Amniotic epithelial cell (primary cell): Measurements from ENCODE around the gene VPS8.
A peak's percentile ranks its signal among the peaks of the same experiment; 100 is the strongest.
"Not testable (repeated sequence)": the region's sequence is repeated elsewhere in the genome, so short reads cannot be mapped to it uniquely, and the experiment has no call there.

Experiments used
- DNase-seq: peaks from one replicate; pipeline ENCODE4 v3.0.0-alpha.2; 2010; ENCODE audit warnings: low read depth

Gene VPS8

DNA sequence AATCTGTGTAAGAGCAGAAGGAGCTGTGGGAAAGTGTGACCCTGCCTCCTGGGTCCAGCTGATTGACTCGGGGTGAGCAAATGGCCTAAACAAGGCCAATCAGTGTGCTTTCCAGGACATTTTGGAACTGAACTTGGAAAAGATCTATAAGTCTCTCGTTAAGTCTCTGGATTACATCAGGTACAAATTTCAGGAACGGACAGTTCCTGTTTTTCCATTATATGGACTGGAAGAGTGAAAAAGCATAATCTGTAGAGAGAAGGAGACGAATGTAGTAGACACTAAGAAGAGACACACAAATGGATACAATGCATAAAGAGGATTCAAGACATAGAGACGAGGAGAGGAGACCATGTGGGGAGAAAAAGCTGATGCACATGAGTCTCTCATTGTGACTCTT, 173.6 kb downstream of the VPS8 start:
- no peak for DNase-seq

DNA sequence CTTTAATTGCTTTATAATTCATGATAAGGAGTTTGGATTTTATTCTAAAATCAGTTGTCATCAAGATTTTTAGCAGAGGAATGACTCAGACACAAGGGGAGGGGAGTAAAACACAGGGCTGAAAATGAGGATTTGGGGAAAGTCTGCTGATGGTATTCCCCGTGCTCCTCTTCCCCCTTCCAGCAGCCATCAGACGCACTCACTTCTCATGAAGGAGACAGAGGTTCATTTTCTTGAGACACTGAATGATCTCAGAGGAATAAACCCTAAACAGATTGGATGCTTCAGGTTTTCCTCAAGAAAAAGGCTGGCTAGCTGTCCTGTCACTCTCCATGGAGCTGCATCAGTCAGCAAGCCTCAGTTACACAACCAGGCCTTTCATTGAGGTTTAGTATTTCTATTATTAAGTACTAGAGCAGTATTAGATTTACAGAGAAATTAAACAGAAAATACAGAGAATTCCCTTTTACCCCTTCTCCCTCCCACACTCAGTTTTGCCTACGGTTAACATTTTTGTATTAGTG, 174.5 kb downstream of the VPS8 start:
- DNase-seq, result peak; percentile 12

DNA sequence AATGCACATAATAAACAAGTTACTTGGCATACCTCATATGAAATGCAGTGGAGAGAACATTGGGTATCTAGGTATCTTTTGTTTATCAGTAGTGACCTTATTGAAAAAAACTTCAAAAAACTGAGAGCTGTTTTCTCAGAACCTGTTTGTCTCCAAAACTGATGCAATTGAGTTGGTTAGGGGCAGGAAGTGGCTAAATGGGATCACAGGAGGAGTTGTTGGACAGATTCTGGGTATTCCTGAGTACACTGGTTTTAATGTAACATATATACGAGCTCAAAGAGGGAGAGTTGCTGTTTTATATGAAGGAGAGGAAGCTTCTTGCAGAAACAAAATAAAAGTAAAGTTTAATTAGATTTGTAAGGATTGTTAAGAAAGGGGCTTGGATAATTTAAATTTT, 181.4 kb downstream of the VPS8 start:
- no peak for DNase-seq

DNA sequence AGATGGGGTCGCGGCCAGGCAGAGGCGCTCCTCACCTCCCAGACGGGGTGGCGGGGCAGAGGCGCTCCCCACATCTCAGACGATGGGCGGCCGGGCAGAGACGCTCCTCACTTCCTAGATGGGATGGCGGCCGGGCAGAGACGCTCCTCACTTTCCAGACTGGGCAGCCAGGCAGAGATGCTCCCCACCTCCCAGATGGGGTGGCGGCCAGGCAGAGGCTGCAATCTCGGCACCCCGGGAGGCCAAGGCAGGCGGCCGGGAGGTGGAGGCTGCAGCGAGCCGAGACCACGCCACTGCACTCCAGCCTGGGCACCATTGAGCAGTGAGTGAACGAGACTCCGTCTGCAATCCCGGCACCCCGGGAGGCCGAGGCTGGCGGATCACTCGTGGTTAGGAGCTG, 191.9 kb downstream of the VPS8 start:
- DNase-seq, result not testable (repeated sequence)

DNA sequence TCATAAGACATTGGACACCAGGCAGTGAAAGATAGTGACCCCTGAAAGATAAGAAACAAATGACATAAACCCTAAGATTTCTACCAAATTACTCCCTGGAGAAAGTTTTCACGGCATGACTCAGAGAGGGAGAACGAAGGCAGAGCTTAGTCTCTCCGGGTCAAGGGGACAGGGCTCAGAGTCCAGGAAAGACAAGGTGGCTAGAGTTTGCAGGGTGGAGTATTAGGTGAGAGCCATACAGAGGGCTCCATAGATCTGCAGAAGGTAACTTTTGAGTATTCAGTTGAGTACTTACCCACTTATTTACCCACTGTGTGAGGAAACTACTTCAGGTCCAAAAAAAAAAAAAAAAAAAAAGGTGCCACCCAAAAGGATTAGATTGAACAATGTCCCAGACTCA, 197.7 kb downstream of the VPS8 start:
- DNase-seq, result no peak

DNA sequence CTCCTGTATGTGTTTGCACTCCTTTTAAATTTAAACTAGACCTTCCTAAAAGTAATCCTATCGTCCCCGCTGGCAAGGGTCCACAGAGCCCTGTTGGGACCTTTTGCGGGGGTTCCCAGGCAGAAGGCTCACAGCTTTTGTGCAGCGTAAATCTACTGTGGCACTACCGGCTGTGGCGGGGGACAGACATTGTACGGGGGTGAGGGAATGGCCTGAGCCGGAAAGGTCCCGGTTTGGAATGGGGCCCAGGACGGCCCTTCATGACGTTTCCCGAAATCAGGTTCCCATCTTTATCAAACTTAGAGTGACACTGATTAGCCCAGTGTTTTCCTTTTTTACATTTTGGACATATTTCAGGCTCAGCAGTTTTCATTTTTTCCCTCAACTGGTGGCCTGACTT, 205.6 kb downstream of the VPS8 start:
- DNase-seq, result not testable (repeated sequence)

DNA sequence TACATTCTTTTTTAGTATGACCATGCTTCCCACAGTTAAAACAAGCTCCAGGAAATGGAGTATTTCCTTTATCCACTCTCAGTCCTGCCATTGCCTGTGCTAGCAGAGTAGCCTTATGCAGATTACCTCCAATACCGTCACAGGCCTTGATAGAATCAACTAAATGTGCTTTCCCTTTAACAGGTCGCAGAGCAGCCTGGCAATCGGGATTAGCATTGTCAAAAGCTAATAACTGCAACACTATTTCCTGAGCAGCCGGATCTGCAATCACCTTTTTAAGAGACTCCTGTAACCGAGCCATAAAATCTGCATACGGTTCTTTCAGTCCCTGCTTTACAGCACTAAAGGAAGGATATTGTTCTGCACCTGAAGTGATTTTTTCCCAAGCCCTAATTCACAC, 206.0 kb downstream of the VPS8 start:
- not testable (repeated sequence) for DNase-seq

DNA sequence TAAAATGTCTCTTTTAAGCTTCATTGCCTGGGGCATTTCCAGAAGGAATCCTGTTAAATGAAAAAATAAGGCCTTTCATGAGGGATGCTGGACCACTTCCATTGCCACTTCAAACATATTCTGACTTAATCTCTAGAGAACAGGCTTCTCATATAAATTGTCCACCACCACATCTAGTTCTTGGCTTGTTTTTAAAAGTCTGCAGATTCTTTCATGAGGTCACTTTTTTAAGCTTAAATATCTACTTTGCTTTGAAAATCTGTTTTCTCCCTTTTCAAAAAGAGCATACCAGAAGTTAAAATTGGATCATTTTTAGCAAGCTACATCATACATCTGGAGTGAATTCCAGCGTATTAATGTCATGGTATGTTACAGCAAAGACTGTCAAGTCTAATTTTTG, 209.3 kb downstream of the VPS8 start:
- no peak for DNase-seq

DNA sequence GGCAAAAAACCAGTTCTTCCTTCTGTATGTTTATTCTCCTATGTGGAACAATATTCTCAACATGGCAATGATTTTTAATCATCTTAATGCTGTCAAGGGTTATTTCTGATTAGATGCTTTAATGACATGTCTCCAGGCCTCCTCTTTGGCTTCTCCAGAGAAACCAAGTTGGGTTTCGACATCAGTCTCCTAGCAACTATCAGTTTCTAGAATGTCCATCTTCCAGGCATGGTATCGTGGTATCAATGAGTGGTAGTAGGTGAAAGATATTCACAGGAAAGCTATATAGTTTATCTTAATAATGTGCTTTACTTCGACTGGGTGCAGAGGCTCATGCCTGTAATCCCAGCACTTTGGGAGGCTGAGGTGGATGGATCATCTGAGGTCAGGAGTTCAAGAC, 212.4 kb downstream of the VPS8 start:
- DNase-seq, result peak; percentile 79

DNA sequence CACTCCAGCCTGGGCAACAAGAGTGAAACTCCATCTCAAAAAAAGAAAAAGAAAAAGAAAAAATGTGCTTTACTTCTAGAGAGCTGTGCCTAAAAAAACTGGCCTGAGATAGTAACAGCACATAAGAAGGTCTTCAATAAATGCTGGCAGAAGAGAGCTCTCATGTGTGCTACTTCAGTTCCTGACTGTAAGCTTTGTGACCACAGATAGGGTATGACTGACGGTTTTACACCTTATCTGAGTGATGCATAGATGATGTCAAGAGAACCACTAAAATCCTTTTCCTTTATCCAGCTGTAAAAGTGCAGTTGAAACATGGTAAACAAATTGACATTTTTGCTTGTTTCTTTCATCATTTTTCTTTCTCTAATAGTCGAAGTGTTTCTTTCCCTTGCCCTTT, 213.0 kb downstream of the VPS8 start:
- peak; percentile 63 for DNase-seq

DNA sequence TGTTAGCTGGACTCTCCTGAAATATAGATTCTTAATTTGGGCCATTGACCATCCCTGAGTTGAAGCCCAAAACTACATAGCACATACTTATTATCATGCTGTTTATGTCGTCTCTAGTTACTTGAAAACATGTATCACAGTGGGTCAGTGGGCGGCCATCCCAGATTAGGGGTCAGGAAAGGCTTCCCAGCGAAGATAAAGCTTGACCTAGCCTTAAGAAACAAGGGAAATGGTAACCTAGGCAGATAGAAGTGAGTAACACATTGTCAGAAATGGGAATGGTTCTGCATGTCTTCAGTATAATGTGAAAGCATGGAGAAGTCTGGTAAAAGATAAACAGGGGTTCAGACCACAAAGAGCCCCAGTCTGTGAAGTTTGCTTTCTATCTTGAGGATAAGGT, 216.2 kb downstream of the VPS8 start:
- DNase-seq, result no peak

DNA sequence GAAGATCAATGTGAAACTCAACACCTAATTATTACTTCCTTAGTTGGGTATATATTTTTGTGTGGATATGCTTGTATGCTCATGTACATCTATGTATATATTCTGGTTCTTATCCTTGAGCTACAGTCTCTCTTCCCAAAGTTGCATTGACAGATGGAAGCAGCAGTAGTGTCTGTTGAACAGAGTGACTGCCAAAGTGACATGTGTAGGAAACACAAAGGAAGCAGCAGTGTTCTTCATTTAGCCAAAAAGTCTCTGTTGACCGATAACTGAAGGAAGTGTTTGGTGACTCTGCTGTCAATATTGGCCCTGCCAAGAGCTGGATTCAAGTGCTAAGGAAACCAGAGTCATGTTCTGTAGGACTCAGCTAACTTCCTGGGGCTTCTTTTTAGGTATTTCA, 217.1 kb downstream of the VPS8 start:
- no peak for DNase-seq

DNA sequence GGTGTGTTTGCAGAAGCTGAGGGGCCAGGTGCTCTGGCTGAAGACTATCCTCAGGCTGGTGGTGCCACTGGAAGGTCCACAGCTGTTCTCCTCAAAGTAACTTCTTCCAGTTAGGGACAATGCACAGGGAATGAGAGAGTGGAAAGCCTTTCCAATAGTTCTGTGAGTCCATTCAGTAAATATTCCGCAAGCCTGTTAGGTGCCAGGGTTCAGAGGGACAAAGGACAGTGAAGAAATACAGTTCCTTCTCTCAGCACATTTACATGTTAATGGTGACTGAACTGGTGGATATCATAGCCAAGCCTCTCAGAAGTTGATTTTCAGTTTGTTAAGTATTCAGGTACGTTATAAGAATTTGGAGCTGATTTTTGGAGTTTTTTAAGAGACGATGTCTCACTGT, 218.4 kb downstream of the VPS8 start:
- no peak for DNase-seq

DNA sequence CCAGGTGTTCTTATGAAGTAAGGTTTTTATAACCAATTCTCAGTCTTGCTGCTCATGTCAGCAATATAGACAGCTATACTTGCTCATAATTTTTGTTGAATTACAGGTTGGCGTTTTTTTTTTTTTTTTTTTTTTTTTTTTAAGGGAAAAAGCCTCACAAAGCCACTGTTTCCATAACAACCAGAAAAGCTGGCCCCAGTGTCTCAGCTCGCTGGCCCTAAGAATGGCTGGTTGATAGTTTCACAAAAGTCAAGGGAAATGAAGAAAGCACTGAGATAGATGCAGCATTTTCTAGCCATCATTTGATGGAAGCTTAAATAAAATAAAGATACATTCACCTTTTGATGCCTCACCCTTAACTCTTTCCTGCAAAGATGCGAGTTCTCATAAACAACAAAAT, 219.0 kb downstream of the VPS8 start:
- no peak for DNase-seq

DNA sequence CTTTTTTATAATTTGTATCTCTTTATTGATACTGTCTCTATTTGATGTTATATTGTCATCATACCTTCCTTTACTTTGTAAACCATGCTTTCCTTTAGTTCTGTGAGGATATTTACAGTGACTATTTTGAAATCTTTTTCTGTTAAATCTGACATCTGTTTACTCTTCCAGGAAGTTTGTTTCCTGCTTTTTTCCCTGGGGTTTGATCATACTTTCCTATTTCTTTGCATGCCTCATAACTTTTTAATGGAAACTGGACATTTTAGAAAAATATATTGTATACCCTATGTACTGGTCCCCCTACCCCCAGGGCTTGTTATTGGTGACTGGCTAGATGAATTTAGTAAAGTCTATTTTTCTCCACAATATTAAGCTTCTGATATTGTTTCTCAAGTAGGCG, 225.8 kb downstream of the VPS8 start:
- DNase-seq, result no peak

DNA sequence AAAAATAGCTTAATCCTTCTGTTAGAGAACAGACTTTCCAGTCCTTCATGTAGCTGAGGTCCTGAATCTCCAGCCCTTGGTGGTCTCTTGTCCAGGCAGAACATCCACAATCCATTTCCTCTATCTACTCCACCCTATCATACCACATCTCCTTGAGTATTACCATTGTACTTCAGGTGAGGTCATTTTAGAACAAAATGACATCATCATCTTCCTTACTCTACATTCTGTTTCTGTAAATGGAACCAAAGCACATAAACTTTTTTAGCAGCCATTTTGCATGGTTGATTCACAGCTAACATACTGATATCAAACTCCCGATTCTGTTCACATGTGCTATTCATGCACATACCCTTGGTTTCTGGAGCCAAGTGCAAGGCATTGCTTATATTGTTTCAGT, 228.5 kb downstream of the VPS8 start:
- no peak for DNase-seq

DNA sequence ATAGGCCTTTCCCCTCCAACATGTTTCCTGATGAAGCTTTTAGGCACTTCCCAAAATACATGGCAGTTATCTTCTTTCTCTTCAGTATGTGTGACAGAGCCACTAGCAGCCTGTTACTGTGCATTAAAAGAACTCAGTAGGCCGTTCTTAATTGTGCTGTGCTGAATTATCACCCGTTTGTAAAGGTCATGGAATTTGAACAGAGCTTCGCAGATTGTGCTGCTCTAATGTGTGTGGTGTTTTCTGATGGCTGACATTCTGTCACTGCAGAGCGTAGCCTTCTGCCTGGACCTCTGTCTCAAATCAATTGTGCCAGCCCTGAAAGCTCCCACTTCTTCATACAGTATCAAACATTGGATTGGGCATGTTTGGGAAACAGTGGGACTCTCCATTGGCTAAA, 229.6 kb downstream of the VPS8 start:
- no peak for DNase-seq

DNA sequence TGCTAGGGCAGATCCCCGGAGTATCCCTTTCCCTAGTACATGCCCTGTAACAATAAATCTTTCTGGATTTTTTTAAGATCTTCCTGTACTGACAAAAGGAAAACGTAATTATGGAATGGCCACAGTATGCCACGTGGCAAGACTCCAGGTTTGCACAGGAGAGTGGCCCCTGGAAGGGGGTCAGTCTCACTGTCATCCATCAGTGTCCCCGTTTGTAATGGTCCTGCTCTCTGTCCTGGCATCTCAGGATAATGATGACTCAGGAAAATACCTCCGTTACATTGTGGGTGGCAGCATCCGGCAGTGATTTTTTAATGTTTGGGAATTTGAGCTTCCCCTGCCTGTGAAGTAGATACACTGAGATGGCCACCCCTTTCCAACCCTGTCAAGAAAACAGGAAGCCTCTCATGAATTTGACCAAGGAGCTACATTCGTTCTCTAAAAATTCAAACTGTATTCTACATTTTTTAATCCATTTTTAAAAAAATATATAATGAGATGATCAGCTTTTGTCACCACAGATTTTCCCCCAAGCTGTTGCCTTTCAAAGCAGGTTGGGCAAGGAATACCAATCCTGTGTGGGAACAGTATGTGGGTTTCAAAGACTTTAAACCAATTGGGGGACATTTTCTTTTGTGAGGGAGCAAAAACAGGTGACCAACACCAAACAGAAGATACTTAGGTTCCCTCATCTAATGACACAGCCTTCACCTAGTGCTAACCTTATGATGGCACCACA, 230.5 kb downstream of the VPS8 start:
- no peak for DNase-seq

DNA sequence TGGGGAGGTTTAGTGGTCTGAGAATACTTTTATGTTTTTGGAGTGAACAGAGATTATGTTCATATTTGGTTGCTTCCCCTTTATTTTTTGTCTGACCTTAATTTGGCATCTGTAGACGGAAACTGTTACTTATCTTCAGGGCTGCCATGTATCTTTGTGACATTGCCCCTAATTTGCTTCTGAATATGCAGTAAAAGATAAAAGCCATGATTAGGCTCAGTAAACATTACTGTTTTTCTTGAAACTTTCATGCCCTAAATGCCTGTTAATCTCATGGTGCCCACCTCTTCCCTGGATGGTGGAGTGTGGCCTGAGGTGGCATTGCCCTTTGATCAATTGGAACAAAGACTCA, 234.2 kb downstream of the VPS8 start:
- no peak for DNase-seq

DNA sequence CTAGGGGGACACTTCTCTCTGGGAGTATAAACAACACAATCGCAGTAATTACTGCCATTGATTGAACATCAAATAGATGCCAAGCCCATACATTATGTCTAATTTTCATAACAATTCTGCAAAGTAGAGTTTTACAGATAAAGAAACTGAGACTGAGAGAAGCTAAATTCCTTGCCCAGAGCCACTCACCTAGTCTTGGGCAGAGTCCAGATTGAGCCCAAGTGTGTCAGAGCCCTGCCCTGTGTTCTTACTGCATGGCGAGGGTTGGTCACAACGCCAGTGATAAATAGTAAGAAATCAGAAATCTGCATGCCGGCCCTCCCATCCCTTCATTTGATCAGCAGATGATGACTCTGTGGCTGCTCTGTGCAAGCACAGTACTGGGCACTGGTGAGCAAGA, 234.6 kb downstream of the VPS8 start:
- no peak for DNase-seq

DNA sequence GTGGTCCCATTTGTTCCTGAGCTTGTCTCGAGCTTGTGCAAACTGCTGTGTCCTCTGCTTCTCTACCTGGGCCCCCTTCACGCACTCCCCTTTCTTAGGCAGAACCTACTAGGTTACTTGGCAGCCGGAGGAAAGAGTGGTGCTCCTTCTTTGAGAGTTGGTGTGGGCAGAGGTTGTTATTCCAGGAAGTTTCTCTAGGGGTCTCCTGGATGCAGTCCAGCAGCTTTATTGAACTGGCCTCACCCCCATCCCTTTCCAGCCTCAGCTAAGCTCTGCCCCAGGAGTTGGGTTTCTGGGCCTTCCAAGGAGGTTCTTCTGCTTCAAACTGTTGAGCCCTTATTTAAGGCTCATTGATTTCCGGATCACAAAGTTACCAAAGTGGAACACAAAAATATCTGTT, 237.7 kb downstream of the VPS8 start:
- no peak for DNase-seq

DNA sequence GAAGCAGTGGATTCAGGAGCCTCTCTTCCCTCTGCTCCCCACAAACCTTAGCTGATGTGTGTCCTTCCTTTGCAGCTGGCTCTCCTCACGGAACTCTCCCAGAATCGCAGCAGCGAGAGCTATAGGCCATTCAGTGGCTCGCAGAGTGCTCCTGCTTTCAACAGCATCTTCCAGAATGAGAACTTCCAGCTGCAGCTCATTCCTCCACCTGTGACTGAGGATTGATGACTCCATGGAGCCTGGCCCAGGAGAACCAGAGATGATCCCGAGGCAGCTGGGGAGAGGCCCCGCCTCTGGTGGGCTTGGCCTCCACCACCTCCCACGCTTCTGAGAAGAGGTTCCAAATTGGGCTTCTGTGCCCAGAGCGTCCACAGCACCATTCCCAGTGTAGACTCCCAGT, 239.8 kb downstream of the VPS8 start:
- DNase-seq, result no peak

DNA sequence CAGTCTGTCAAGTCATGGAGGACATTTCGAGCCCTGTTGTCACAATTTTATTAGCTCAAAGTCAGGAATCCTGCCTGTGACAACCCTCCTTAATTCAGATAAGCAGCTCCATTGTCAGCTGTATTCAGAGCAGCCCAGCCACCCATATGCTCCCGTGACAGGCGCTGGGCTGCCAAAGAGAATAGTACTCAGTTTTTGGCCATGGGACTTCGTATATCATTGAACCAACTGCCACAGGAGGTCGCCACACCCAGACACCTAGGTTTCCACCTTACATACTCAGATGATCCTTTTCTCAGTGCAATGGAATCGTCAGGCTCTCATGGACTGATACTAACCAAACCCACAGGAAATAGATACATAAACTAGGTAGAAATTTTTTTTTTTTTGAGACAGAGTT, 240.7 kb downstream of the VPS8 start:
- no peak for DNase-seq

DNA sequence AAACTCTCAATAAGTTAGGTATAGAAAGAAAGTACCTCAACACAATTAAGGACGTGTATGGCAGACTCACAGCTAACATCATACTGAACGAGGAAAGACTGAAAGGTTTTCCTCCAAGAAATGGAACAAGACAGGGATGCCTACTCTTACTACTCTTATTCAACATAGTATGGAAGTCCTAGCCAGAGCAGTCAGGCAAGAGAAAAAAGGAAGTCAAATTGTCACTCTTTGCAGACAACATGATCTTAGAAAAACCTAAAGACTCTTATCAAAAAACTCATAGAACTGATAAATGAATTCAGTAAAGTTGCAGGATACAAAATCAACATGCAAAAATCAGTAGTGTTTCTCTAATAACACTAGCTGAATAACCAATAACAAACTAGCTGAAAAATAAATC, 244.9 kb downstream of the VPS8 start:
- no peak for DNase-seq

DNA sequence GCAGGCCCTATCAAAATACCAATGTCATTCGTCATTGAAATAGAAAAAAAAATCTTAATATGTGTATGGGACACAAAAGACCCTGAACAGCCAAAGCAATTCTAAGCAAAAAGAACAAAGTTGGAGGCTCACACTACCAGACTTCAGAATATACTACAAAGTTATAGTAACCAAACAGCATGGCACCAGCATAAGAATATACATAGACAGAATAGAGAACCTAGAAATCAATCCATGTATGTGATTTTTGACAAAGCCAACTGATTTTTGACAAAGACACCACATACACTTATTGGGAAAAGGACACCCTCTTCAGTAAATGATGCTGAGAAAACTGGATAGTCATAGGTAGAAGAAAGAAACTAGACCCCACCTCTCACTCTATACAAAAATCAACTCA, 245.9 kb downstream of the VPS8 start:
- DNase-seq, result no peak
